Measurements from ENCODE around the gene NPEPPS.

- no peak for TF ChIP-seq PHF8 (conservative IDR thresholded peaks at IDR 0.05; ENCODE audit: low read depth, low read length)
- TF ChIP-seq TAF1 (IDR thresholded peaks at IDR 0.05; ENCODE audit: low read depth, low read length), result no peak
- TF ChIP-seq POLR2A (IDR thresholded peaks at IDR 0.05; ENCODE audit: control extremely low read depth in 1 of 2, low read depth in 2 of 2, low read length in 2 of 2), result no peak
- TF ChIP-seq YY1 (IDR thresholded peaks at IDR 0.05; ENCODE audit: low read depth, low read length), result no peak
- no peak for TF ChIP-seq CTCF (IDR thresholded peaks at IDR 0.05; ENCODE audit: control extremely low read depth in 1 of 3, insufficient read depth in 1 of 3, low read depth in 1 of 3, low read length in 3 of 3)
- no peak for TF ChIP-seq HDAC2 (IDR thresholded peaks at IDR 0.05; ENCODE audit: borderline replicate concordance in 1 of 2, low read depth in 2 of 2, low read length in 2 of 2)
- TF ChIP-seq TEAD4 (IDR thresholded peaks at IDR 0.05; ENCODE audit: low read depth, low read length), result no peak
- TF ChIP-seq USF2 (IDR thresholded peaks at IDR 0.05; ENCODE audit: low read length), result no peak
- no peak for TF ChIP-seq CBX5 (IDR thresholded peaks at IDR 0.05; ENCODE audit: low read depth, low read length)
- TF ChIP-seq E2F6 (IDR thresholded peaks at IDR 0.05), result no peak
- no peak for TF ChIP-seq EP300 (IDR thresholded peaks at IDR 0.05; ENCODE audit: borderline replicate concordance in 1 of 2, low read depth in 2 of 2, low read length in 2 of 2)
- no peak for TF ChIP-seq KDM1A (IDR thresholded peaks at IDR 0.05; ENCODE audit: borderline replicate concordance, low read length)
- no peak for TF ChIP-seq EZH2 (IDR thresholded peaks at IDR 0.05; ENCODE audit: low read depth, low read length, severe bottlenecking)
Observed at GRCh38 chr17:47630614-47631013, 99.7 kb downstream of the NPEPPS start.

Data from H1 (cell line).